Tibial nerve (tissue), 4 donors: ENCODE measurements around the gene CFDP1. TPM values are rescaled to one million over a fixed set of nuclear protein-coding genes. Genes with fewer than 3 reads are reported as not detected.

Source experiments
- DNase-seq, 2 donors: peaks; one replicate each; pipeline ENCODE4 v3.0.0-alpha.2; 2019; ENCODE audit warnings: low spot score in 2 of 2
- H3K27ac ChIP-seq, 4 donors: fragments of 200-600 bp; sonication (generic) in 3 of 4; one replicate each; pipeline ENCODE4 v1.5.1; 2017 to 2019; ENCODE audit warnings: mild to moderate bottlenecking in 1 of 4
- H3K27me3 ChIP-seq, 2 donors: fragments of 200-600 bp; sonication (generic) in 1 of 2; one replicate each; pipeline versions ENCODE4 v1.5.1 to v1.6.0; 2017 to 2019
- H3K36me3 ChIP-seq, 3 donors: fragments of 200-600 bp; sonication (generic); one replicate each; pipeline ENCODE4 v1.5.1; 2018 to 2019
- H3K4me1 ChIP-seq, 4 donors: fragments of 200-600 bp; sonication (generic) in 3 of 4; one replicate each; pipeline ENCODE4 v1.5.1; 2017 to 2019
- H3K4me3 ChIP-seq, 4 donors: fragments of 200-600 bp; sonication (generic) in 3 of 4; one replicate each; pipeline ENCODE4 v1.5.1; 2017 to 2019; ENCODE audit warnings: mild to moderate bottlenecking in 1 of 4, moderate library complexity in 1 of 4
- H3K9me3 ChIP-seq, 4 donors: fragments of 200-600 bp; sonication (generic) in 3 of 4; one replicate each; pipeline ENCODE4 v1.5.1; 2017 to 2019
- EP300 ChIP-seq, 2 donors: sonication (generic); formaldehyde crosslinking; IDR thresholded peaks; one replicate each; pipeline ENCODE4 v1.6.1; 2017; ENCODE audit warnings: antibody characterized with exemption in 2 of 2, mild to moderate bottlenecking in 1 of 2
- POLR2A ChIP-seq, 2 donors: fragments of 450-650 bp; IDR thresholded peaks; one replicate each; pipeline ENCODE4 v1.6.1; 2017; ENCODE audit warnings: antibody characterized with exemption in 2 of 2, mild to moderate bottlenecking in 2 of 2, moderate library complexity in 2 of 2
- WGBS, 2 donors: methylation state at CpG; one replicate each; pipeline ENCODE4 v1.1.5; 2018; 5-methylcytosine and 5-hydroxymethylcytosine counted together
- total RNA-seq, 4 donors: library from RNA; depleted of rRNA; stranded (reverse); fragments of >200 nt; gene quantifications; one replicate each; pipeline ENCODE4 v1.1.0, GENCODE V29; 2016
- TF ChIP-seq, protein P1 (sequence below), 5 experiments: fragments of 200-600 bp in 3 of 5; fragments of 450-650 bp in 2 of 5; sonication (generic) in 3 of 5; IDR thresholded peaks; one replicate each; pipeline ENCODE4 v1.5.1; 2016 to 2019; ENCODE audit warnings: antibody characterized with exemption in 5 of 5, mild to moderate bottlenecking in 3 of 5, moderate library complexity in 2 of 5

Gene CFDP1
- total RNA-seq, 4 donors from 2014 or later: 35.6 to 120 (median 62.4) TPM

DNA sequence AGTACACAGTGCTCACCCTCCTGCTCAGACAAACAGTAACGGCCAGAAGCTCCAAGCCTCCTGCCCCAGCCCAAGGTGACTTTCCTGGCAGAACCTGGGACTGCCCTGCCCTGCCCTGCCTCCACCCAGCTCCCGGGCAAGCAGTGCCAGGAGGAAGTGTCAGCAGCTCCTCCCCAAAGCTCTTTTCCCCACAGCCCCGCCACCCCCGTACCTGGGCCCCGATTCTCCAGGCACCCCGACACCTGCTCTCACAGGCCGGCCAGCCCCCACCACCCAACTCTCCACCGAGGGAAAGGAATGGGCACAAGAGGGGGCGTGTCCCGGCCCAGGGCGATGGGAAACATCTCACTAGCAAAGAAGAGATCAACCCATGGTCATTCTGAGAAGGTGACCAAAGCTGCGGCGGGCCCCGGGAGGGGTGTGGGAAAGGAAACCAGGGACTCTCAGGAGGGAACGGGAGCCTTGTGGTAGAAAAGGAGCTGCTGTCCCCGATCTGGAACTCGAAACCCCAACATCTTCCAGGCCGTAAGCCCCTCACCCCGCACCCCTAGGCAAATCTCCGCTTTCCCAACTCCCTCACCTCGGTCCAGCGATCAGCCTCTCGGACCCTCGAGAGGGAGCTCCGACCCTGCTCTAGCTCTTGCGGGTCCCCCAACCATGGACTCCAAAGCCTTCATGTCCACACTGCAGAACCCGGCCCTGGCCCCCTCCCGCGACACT is 183.1 kb downstream of the CFDP1 start:
- DNase-seq: no peak
- Histone ChIP-seq H3K9me3 (no peaks in the 10 kb centered on the region), H3K36me3 (no peaks in the 10 kb centered on the region), H3K4me3 (peak overlapping the region; percentile 49 to 93 (median 86)), H3K4me1 (peaks cover 3 to 97% (median 85%) of the 10 kb centered on the region in 4 donors), H3K27me3 (no peaks in the 10 kb centered on the region), H3K27ac (peak overlapping the region; percentile 68 to 99 (median 95))
- TF ChIP-seq POLR2A (IDR thresholded peaks at IDR 0.05) (no peak), EP300 (IDR thresholded peaks at IDR 0.05) (no peak)
- TF ChIP-seq, protein P1, sequence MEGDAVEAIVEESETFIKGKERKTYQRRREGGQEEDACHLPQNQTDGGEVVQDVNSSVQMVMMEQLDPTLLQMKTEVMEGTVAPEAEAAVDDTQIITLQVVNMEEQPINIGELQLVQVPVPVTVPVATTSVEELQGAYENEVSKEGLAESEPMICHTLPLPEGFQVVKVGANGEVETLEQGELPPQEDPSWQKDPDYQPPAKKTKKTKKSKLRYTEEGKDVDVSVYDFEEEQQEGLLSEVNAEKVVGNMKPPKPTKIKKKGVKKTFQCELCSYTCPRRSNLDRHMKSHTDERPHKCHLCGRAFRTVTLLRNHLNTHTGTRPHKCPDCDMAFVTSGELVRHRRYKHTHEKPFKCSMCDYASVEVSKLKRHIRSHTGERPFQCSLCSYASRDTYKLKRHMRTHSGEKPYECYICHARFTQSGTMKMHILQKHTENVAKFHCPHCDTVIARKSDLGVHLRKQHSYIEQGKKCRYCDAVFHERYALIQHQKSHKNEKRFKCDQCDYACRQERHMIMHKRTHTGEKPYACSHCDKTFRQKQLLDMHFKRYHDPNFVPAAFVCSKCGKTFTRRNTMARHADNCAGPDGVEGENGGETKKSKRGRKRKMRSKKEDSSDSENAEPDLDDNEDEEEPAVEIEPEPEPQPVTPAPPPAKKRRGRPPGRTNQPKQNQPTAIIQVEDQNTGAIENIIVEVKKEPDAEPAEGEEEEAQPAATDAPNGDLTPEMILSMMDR (IDR thresholded peaks at IDR 0.05): no peak
- 2 to 8% methylated on average over 26 to 29 of the region's 29 CpGs for WGBS, 2 donors

DNA sequence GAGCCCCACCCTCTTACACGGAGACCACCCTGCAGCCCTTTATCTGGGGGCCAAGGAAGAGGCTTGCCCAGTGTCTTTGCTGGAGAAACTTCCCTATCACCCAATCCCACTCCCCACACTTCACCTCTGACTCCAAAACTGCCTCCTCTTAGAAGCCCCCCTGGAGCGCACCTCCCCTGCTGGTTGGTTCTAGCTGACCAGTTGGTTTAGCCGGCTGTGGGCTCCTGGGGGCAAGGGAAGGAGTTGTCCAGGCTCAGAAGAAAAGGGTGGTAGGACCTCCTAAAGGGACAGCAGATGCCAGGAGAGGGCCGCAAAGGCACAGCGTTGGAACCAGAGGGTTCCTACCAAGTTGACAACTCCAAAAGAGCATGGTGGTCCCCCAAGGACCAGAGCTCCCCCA is 183.9 kb downstream of the CFDP1 start:
- H3K27ac ChIP-seq: peak overlapping the region; percentile 86 to 99 (median 95)

DNA sequence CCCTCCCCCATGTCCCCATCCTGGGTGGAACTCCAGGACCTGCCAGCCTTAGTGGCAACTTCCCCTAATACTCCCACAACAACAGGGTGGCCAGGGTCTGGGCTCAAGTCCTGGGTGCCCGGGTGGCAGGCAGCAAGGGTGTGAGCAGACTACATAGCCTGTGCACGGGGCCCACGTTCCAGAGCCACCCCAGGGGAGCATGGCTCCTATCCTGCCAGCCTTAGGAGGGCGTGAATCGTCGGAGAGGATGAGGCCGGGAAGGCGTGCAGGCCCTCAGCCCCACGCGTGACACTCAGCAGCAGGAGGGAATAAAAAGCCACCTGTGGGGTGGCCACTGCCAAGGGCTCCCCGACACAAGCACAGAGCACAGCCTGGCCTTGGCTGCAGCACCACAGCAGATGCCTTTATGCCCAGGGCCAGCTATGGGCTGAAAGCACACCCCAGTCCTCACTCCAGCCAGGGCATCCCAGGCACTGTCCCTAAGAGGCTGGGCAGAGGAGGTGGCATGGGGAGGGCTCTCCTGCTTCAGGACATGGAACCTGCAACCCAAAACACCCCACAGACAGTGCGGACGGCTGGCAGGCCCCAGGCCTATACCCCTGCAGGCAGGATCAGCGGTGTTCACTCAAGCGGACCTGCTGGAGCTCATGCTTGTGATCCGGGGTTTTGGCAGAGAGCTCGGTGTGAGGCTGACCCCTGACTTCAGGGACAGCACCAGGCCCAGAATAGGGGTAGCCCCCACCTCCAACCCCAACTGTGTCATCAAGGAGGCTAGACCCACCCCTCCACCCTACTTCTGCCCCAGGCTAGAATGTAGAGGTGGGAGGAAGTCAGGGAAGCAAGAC is 184.5 kb downstream of the CFDP1 start:
- H3K4me1 ChIP-seq: peaks cover 3 to 97% (median 85%) of the 10 kb centered on the region in 4 donors
- peak overlapping the region; percentile 86 to 99 (median 95) for H3K27ac ChIP-seq
- H3K4me3 ChIP-seq: no peak overlapping the region
- H3K27me3 ChIP-seq: no peaks in the 10 kb centered on the region
- no peaks in the 10 kb centered on the region for H3K9me3 ChIP-seq
- TF ChIP-seq POLR2A (IDR thresholded peaks at IDR 0.05): no peak
- TF ChIP-seq, protein P1 (IDR thresholded peaks at IDR 0.05): no peak
- TF ChIP-seq EP300 (IDR thresholded peaks at IDR 0.05): no peak
- H3K36me3 ChIP-seq: no peaks in the 10 kb centered on the region
- DNase-seq: no peak
- 45 to 53% methylated on average over 14 to 15 of the region's 17 CpGs for WGBS, 2 donors

More for the DNA sequence above, 183.9 kb downstream of the CFDP1 start:
- no peak for DNase-seq
- H3K9me3 ChIP-seq: no peaks in the 10 kb centered on the region
- 40 to 59% methylated on average over 5 of the region's 5 CpGs for WGBS, 2 donors
- peaks cover 3 to 97% (median 85%) of the 10 kb centered on the region in 4 donors for H3K4me1 ChIP-seq
- no peaks in the 10 kb centered on the region for H3K27me3 ChIP-seq
- peak overlapping the region in 2 of 4 donors; percentile 81 to 91 for H3K4me3 ChIP-seq
- no peaks in the 10 kb centered on the region for H3K36me3 ChIP-seq
- no peak for TF ChIP-seq EP300 (IDR thresholded peaks at IDR 0.05)
- TF ChIP-seq POLR2A (IDR thresholded peaks at IDR 0.05): no peak
- TF ChIP-seq, protein P1 (IDR thresholded peaks at IDR 0.05): no peak

DNA sequence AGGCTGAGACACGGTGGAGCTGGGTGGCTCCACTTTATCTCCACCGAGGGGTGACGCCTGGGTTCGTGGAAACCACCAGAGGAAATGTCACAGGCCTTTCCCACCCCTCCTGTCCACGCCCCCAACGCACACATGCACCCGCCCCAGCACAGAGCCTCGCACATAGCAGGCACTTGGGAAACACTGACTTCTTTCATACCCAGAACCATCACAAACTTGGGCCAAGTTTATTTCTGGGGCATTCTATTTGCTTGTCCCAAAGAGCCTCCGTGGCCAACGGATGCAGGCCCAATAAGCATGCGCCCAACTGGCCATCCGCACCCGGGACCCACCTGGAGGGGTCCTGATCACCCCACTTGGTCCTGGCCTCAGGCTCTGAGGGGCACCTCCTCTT is 185.2 kb downstream of the CFDP1 start:
- WGBS, 2 donors: 19 to 35% methylated on average over 11 to 13 of the region's 13 CpGs
- Histone ChIP-seq H3K27me3 (no peaks in the 10 kb centered on the region), H3K4me3 (peak overlapping the region in 1 of 4 donors; percentile 31), H3K27ac (peak overlapping the region; percentile 86 to 99 (median 95)), H3K36me3 (peaks cover 0 to under 1% (median 0%) of the 10 kb centered on the region in 3 donors), H3K9me3 (no peaks in the 10 kb centered on the region), H3K4me1 (peaks cover 6 to 97% (median 83%) of the 10 kb centered on the region in 4 donors)
- no peak for DNase-seq
- TF ChIP-seq EP300 (IDR thresholded peaks at IDR 0.05): peak; percentile 63 to 80
- peak in 1 of 2 donors; percentile 54 for TF ChIP-seq POLR2A (IDR thresholded peaks at IDR 0.05)
- TF ChIP-seq, protein P1 (IDR thresholded peaks at IDR 0.05): no peak
